NCI-H1436 treated with DMSO at 0.1 percent for 48 hours (cell line): Measurements from ENCODE around the gene ANKRD45.
A peak's percentile ranks its signal among the peaks of the same experiment; 100 is the strongest.
"Not testable (repeated sequence)": the region's sequence is repeated elsewhere in the genome, so short reads cannot be mapped to it uniquely, and the experiment has no call there.

Experiments
- DNase-seq: peaks from one replicate; lab custom pipeline; 2025; lab: John Stamatoyannopoulos, UW

ANKRD45 gene

GRCh38 chr1:173669491-173669941 is at the start of gene ANKRD45:
TSS of gene ANKRD45 (minus strand) at chr1:173669851. CDS start at chr1:173659418, 10,433 bp downstream.
- DNase-seq, result no peak

- no peak for DNase-seq
These were observed 47.6 kb upstream of the ANKRD45 start for GRCh38 chr1:173717238-173717637.

GRCh38 chr1:173715538-173715844 is 45.8 kb upstream of the ANKRD45 start:
- no peak for DNase-seq

GRCh38 chr1:173714759-173715537 is 45.3 kb upstream of the ANKRD45 start, which contains the start of gene KLHL20:
TSS of gene KLHL20 (plus strand) at chr1:173714981. CDS start at chr1:173716044, 1,063 bp downstream.
- peak; percentile 73 for DNase-seq

- DNase-seq, result no peak
These were observed 44.7 kb upstream of the ANKRD45 start for GRCh38 chr1:173714441-173714758.

- no peak for DNase-seq
These were observed 39.1 kb upstream of the ANKRD45 start for GRCh38 chr1:173708787-173709186.

- DNase-seq, result no peak
These were observed 35.5 kb upstream of the ANKRD45 start for GRCh38 chr1:173705117-173705516.

- DNase-seq, result no peak
These were observed 33.1 kb upstream of the ANKRD45 start for GRCh38 chr1:173702736-173703135.

GRCh38 chr1:173701299-173701698 is 31.6 kb upstream of the ANKRD45 start:
- not testable (repeated sequence) for DNase-seq

- DNase-seq, result no peak
These were observed 23.6 kb upstream of the ANKRD45 start for GRCh38 chr1:173693238-173693637.

GRCh38 chr1:173688300-173688699 is 18.6 kb upstream of the ANKRD45 start:
- DNase-seq, result no peak

- DNase-seq, result not testable (repeated sequence)
These were observed 15.5 kb upstream of the ANKRD45 start for GRCh38 chr1:173685121-173685520.

- not testable (repeated sequence) for DNase-seq
These were observed 14.2 kb upstream of the ANKRD45 start for GRCh38 chr1:173683838-173684237.

GRCh38 chr1:173682184-173682583 is 12.5 kb upstream of the ANKRD45 start:
- DNase-seq, result no peak

GRCh38 chr1:173680152-173680551 is 10.5 kb upstream of the ANKRD45 start:
- not testable (repeated sequence) for DNase-seq

GRCh38 chr1:173674496-173674895 is 4.8 kb upstream of the ANKRD45 start:
- not testable (repeated sequence) for DNase-seq

- DNase-seq, result no peak
These were observed 3.0 kb downstream of the ANKRD45 start for GRCh38 chr1:173666646-173667045.

GRCh38 chr1:173663159-173663558 is 6.5 kb downstream of the ANKRD45 start:
- DNase-seq, result no peak

GRCh38 chr1:173661763-173662162 is 7.9 kb downstream of the ANKRD45 start:
- DNase-seq, result no peak

- DNase-seq, result no peak
These were observed 8.4 kb downstream of the ANKRD45 start for GRCh38 chr1:173661271-173661670.

- DNase-seq, result no peak
These were observed 9.3 kb downstream of the ANKRD45 start for GRCh38 chr1:173660306-173660705.

- DNase-seq, result no peak
These were observed 20.6 kb downstream of the ANKRD45 start for GRCh38 chr1:173648880-173649605.

- DNase-seq, result no peak
These were observed 23.0 kb downstream of the ANKRD45 start for GRCh38 chr1:173646656-173647055.
